ENCODE results near the gene PEMT.

Gene PEMT

DNA sequence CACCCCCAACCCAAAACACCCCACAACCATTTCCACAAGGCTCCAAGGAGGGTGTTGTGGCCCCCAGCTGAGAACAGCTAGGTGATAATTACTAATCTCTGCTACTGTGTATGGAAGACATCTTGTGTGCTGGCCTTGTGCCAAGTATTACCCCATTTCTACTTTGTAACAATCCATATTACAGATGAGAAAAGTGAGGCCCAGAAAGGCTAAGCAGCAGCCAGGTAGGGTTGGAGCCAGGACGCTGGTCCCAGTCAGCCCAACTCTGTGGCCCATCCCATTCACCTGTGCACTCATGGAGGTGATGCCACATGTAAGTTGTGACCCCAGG lies 12.4 kb upstream of the PEMT start:
- no peak for DNase-seq

DNA sequence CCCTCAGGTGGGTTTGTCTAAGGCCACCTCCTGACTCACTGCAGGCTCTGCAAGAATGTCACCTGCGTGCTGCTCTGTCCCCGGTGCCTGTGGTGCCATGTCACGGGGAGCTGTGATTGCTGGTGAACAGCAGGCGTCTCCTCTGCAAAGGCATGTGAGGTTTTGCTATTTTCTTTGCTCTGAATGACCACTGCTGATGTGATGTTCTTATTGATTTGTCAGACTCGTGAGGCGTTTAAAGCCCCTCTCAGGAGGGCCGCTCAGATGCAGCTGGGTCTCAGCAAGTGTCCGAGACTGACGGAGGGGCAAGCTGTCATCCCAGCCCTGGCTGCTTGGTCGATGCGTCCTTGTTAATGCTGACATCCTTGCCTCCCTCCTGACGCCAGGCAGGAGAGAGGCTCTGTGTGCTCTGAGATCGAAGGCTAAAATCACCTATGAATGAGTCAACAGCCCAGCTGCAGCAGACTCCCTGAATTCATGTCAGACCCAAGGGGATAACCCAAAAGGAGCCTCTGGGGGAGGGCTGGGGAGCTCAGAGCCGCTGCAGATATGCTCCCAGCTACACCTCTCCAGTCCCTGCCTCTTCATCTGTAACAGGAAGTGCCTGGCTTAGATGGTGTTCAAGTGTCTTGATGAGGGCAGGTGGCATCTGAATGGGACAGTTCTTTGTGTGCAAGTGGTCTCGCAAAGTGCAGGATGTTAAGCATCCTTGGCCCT lies 11.8 kb upstream of the PEMT start:
- no peak for DNase-seq

DNA sequence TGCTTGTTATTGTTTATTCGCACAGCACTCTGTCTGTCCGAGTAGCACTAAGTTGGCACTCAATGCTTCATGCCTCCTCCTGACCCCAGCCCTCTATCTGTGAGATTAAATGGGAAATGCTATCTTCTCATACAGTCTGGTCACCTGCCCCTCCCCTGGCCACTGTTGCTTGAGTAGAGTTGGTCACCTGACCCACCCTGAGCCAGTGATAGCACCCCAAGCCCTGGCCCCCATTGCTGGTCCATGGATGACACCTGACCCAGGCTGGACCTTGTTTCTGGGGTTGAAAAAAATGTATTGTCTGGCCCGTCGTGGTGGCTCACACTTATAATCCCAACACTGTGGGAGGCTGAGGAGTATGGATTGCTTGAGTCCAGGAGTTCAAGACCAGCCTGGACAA lies 8.5 kb upstream of the PEMT start:
- DNase-seq, result no peak

DNA sequence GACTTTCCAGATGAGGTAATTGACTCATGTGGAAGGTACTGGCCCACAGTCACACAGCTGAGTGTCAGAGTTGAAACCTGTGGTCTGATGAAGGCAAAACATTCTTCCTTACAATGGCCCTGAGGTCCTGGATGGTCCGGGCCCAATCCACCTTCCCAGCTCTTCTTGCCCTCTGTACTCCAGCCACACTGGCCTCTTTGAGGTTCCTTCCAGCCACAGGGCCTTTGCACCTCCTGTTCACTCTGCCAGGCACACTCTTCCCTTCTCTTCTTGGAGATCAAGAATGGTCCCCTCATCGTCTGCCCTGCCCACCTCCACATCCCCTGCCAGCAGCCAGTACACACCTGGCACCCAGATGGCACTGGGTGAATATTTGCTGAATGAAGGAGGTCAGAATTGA lies 6.5 kb upstream of the PEMT start:
- no peak for DNase-seq

DNA sequence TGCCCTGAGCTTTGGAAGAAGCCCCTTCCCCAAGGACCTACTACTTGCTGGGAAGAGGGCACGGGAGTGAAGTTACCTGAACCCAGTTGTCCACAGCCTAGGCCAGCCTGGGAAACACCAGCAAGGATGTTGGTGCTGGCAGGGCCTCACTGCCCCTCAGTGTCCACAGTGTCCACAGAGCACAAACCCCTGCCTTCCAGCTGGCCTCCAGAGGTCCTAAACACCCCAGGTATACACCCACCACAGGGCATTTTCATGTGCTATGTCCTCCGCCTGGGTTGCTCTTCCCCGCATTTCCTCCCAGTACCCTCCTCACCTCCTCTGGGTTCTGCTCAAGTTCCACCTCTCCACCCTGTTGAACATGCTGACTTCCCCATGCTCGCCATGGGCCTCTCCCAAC lies 4.2 kb upstream of the PEMT start:
- no peak for DNase-seq

DNA sequence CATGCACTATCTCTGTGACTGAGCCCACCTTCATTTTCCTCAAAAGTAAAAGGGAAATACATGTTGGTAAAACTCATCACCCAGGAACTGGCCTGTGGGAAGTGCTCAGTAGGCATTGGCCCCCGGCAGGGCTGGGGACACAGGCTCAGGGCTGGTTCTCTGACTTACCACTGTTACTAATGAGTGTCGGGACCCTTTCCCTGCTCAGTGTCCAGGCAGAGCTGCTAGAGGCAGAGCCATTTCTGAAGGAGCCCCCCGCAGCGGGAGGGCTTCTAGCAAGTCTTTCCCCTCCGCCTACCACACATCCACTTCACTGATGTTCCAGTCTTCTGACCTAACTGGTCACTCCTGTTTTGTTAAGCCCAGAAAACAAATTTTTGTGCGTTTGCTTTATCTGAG lies 1.7 kb upstream of the PEMT start:
- DNase-seq, result no peak

DNA sequence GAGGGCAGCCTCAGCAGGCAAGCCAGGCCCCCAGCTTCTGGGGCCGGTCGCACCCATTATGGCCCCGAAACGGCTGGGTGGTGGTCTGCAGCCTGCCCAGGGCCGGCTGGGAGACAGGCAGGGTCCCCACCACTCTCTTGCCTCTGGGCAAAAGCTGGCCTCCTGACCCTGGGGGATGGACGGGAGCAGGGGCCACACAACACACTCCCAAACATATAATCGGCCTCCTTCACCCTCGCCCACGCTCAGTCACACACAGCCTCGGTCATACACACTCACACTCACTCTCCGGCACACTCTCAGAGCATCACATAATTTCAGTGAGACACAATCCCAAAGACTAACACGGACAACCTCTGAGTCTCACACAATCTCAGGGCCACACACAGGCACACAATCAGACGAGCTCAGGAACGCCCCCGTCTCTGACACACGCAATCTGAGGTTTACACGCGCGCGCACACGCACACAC lies 589 bp downstream of the PEMT start:
- no peak for DNase-seq

DNA sequence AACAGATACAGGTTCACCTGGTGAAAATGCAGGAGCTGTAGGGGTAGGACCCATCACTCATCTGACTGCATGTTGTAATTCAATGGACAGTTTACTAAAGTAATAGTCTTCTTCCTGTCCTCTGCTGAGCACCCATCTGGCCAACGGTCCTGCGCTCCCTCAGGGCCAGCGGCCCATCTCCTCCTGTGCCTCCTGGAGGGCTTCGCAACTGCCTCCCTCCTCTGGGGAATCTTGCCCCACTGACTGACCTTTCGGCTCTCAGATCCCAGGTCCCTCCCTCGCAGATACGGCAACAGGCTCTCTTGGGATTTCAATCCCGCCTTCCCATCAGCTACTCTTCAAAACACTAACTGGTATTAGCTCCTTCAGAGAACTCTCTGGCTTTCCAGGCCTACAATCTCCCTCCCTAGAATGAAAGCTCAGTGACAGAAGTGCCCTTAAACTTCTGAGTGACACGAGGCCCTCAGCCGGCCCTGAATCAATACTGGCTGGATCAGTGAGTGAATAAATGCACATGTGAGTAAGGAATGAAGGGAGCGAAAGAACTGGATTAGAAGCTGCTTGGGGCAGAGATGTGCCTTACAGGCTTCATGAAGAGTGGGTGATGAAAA lies 1.3 kb downstream of the PEMT start:
- no peak for DNase-seq

DNA sequence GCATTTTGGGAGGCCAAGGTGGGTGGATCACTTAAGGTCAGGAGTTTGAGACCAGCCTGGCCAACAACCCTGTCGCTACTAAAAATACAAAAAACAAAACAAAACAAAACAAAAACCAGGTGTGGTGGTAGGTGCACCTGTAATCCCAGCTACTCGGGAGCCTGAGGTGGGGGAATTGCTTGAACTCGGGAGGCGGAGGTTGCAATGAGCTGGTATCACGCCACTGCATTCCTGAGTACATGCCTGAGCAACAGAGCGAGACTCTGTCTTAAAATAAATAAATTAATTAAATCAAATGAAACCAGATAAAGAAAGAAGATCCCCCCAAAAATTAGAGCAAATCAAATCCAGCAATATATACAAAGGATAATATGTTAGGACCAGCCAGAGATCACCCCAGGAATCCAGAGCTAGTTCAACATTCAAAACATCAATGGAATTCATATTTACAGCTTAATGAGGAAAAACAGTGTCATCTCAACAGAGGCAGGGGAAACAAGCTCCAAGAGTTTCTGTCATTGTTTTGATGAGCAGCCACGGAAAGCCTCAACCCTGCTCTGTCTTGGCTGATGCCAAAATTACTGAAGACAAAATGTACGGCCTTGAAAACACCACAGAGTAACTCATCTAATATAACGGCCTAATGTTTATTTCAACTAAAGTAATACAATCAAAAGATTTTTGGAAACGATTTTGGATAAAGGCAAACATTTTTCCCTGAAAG lies 3.7 kb downstream of the PEMT start:
- no peak for DNase-seq

DNA sequence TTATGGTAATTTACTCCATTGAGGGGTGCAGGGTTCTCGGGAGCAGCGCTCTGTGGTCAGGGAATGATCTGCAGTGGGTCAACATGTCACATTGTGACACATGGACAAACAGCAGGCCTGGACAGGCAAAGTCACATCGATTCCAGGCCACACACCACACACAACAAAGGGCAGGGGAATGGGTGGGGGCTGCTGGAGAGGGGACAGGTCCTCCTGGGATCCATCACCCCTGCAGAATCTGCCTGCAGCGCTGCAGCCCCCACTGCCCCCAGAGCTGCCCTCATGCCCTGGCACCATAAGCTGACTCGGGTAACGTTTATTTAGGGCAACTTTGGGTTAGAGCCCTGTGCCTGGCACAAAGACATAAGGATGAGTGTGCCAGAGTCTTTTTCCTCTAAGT lies 9.1 kb downstream of the PEMT start:
- no peak for DNase-seq

DNA sequence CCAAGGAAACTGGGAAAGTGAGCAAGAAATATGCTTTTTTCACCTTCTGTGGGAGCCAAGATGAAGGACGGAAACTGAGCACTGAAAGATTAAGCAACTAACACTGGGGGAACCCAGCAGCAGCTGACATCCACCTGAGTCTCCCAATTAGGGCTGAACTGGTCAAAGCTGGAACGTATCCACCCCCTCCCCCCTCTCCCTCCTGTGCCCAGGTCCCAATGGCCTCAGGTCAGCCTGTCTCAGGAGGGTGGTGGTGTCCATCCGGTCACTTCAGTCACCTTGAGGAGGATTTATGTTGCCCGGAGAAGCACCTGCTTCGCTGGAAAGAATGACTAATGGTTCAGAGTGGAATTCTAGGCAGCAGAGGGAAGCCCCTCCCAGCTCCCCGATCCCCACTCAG lies 10.0 kb downstream of the PEMT start:
- no peak for DNase-seq

DNA sequence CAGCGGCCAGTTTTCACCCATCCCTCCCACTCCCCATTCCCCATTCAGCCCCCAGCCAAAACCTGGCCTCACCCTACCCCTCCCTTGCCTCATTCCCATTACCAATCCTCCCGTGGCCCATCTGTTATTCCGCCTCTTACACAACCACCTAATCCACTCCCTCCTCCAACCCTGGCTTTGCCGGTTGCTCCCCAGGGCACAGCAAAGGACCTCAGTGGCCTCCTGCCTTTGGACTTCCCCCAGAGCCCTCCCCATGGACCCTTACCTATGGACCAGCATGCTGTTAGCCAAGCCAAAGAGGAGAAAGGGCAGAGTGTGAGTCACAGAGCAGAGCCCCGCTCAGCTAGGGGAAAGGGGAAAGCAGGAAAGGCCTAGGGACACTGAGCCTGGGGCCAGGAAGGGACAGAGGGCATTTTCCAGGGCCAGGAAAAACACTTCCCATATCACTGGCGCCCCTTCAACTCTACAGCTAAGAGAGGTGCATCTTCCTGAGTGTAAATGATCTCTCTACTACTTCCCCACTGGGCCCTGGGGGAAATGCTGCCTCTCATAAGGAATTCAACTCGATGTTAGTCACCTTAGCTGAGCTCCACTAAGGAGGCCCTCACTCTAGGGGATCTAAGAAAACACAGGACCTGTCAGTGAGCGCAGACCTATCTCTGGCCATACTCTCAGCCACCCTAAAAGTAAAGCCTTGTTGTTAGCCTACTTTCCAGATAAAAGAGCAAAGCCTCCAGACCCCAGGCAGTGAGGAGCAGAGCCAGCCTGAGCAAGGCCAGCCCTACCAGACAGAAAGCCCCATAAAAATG lies 10.6 kb downstream of the PEMT start:
- no peak for DNase-seq

DNA sequence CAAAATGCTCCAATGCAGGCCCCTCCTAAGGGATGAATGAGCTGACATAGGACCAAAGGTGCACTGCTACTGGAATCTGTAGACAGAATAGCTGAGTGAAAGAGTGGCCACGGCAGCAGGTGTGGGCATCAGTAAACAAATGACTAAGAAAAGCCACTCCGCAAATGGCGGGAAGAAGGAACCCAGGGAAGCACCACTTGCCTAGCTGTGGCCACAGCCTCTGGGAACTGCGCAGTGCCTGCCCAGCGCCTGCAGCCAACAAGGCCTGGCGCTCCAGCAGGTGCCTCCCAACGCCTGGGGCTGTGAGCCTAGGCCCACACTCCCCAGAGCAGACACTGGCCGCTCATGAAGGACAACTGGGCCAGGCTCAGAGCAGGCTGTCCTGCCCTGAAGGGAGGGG lies 11.8 kb downstream of the PEMT start:
- DNase-seq, result no peak

DNA sequence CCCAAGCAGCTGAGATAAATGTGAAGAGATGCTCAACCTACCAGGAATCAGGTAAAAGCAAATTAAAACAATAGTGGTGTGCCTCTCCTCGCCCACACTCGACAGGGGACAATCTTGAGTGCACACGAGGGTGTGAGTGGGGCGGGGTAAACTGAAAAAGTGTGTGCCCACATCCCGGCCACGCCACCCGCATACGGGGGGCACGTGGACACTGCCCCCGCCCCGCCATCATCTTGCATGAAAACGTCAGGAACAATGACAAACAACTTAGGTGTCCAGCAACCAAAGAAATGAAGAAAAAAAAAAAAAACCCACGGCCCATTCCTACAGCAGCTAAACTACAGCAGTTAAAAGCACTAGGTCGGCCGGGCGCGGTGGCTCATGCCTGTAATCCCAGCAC lies 14.1 kb downstream of the PEMT start:
- no peak for DNase-seq

DNA sequence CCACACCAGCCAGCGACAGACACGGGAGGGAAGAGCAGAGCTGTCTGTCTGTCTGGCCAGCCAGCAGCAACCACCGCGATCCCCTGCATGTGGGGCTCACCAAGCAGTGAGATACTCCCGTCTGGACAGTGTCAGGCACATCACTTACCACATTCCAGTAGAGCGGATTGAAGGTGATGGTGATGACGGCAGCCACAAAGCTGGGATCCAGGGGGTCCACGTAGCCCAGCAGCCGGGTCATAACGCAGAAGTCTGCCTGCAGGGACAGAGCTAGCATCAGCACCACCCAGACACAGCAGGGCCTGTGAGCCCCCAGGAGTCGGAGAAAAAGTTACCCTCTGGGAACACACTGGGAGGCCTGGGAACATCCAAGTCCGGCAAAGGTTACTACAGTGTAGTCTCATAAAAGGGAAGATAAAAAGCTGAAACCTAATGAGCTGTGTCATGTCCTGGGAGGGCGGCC lies 14.7 kb downstream of the PEMT start:
- DNase-seq, result no peak

DNA sequence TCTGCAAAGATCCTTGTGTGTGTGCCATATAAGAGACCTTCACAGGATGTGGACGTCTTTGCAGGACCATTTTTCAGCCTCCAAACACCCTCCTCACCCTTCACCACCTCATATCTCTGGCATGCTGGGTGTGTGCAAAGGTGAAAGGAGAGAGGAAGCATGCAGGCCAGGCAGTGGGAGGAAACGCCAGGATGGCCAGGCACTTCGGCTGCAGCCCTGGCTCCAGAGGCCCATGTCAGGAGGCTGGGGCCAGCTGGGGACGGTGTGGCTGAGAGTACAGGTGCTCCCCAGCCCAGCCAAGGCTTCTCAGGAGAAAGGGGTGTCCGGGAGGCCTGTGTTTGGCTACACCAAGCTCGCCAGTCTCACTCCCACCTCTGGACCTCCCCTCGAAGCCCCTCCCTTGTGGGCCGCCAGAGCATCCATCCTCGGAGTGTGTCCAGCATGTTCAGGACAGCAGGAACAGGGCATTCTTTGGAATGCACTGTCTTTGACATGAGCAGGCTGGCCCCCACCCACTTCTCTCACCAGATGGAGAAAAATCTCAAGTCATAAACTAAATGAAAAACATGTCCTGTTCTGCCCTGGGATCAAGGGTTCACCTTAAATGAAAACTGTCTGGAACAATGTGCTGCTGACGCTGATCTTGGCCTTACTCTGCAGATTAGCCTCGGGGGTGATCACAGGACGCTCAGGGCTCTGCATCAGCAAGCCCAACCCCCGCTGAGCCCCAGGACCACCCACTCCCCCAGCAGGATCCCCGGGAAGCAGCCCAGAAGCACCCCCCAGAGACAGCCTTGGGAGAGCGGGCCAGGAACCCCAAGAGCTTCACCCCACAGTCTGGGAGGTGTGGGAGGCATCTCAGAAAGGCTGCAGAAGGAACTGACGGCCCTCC lies 15.9 kb downstream of the PEMT start:
- DNase-seq, result no peak

DNA sequence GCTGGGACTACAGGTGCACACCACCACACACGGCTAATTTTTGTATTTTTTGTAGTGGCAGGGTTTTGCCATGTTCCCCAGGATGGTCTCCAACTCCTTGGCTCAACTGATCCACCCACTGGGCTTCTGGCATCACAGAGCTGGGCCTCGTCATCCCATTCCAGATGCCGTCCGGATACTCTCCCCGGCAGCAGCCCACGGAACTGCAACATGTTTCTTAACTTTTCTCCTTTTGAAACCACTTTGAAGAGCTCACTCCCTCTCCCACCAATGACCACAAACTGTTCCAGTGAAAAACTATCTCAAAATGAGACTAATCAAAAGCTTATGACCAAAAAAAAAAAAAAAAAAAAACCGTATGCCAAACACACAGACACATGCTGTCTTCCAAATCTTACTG lies 17.6 kb downstream of the PEMT start:
- DNase-seq, result no peak

DNA sequence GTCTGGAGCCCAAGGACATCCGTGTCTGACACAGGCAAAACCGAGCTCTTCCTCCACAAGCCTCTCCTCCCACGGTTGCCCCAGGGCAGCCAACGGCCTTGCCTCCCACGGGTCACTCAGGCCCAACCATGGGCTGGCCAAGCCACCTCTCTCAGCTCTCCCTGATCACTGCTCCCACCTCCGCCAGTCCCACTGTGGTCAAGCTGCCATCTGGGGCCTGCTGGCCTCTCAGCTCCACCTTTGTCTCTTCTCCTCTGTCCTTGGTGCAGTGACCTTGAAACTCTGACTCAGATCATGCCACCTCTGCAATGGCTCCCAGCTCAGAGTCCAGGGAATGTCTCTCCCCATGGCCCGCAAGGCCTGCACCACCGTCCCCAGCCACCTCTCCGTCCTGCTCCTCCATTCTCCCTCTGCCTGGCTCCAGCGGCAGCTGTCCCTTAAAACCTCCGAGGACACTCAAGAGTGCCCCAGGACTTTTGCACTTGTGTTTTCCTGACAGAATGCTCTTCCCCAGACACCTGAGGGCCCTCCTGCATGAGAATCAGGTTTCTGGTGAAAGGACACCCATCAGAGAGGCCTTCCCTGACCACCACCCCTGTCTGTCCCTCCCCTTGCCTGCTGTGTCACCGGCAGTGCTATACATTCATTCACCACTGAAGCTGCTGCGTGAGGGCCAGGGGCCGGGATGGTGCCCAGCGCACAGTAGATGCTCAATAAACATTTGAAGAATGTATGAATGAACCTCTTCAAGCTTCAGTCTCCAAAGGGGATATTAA lies 19.3 kb downstream of the PEMT start:
- DNase-seq, result no peak

DNA sequence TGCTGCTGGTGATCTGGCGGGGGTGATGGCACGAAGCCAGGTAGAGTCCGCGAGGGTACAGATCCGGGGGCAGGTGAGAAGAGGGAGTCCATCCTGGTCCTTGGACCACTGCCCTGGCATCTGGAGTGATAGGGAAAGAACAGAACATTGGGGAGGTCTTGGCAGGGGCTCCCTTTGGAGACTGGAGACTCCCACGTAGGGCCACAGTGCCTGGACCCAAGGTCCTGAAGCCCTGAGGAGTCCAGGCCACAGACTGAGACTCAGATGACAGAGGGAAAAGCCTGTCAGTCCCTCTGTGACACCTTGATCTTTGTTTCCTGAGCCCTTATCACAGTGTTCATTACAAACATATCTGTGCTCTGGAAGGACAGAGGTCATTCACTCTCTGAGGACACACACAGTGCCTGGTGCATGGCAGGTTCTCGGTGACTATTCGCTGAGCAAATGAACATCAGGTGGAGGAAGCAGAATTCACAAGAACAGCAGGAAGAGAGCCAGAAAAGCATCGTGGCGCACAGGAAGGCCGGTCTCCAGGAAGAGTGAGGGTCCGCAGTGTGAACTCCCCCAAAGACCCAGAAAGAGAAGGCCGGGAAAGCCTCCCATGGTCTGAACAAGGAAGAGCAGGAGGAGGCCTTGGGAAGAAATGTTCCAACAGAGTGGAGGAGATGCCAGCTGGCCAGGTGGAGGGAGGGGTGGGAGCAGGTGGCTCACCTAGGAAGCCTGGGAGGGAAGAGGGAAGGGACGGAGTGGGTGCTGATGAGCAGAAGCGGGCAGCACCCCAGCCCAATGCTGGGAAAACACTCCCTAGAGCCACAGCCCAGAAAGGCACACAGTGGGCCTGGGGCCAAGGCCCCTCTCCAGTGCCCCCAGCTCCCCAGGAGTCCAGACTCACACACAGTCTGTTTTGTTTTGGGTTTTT lies 20.5 kb downstream of the PEMT start:
- DNase-seq, result no peak

DNA sequence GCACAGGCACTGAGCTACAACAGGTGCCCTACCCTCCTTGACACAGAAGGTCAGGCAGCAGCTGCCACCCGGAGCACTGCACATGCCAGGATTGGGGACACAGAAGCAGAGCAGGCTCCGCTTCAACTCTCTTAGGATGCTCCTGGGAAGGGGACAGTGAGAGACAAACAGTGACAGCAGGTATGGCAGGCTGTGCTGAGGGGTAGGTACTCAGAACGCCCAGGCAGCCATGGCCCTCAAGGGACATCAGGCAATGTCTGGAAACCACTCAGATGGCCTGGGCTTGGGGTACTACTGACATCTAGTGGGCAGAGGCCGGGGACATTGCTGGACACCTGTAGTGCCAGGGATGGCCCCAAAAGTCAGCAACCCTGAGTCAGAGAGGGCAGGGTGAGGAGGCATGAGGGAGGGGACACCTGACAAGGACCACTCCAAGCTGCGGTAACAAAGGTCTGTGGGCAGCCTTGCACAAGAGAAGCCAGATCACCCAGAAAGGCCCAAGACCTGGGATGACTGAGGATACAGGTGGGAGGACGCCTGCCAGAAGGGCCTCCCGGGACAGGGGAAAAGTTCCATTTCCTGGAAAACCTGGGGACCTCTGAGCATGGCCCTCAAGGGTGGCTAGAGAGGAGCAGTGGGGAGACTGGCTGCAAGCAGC lies 21.2 kb downstream of the PEMT start:
- no peak for DNase-seq
